ENCODE data around the gene CTTN. TPM values are rescaled to one million over a fixed set of nuclear protein-coding genes. Genes with fewer than 3 reads are reported as not detected.

CTTN gene
- total and polyA plus RNA-seq, 8 donors = 68.7 to 130 (median 87.6) TPM

- DNase-seq (no peak), ATAC-seq (no peak), FAIRE-seq (no peak)
- Histone ChIP-seq H3K4me1 (no peaks in the 10 kb centered on the region), H3K27me3 (no peaks in the 10 kb centered on the region), H3K36me3 (peaks cover 0 to 81% (median 32%) of the 10 kb centered on the region in 3 donors), H3K27ac (no peak overlapping the region), H3K4me3 (no peak overlapping the region), H3K9me3 (no peaks in the 10 kb centered on the region)
- 91 to 95% methylated on average over 15 of the region's 15 CpGs for WGBS, 2 donors
- TF ChIP-seq CTCF (IDR thresholded peaks at IDR 0.05) = no peak
- intact Hi-C loops (cut with DNase I) = no loop called here
Observed at GRCh38 chr11:70432580-70432979, 34.3 kb downstream of the CTTN start.

DNA sequence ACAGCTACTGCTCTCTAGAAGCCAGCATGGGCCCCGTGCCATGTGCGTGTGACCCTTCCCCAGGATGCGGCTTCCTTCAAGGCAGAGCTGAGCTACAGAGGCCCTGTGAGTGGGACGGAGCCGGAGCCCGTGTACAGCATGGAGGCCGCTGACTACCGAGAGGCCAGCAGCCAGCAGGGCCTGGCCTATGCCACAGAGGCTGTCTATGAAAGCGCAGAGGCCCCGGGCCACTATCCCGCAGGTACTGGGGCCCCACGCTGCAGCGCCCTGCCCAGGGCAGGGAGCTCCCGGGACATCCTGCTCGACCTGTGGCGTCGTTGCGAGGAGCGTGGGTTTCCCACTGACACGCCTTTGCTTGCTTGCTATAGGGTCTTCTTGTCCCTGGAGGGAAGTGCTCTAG is 34.7 kb downstream of the CTTN start:
- no peak overlapping the region for H3K4me3 ChIP-seq
- intact Hi-C loops (cut with DNase I) = no loop called here
- FAIRE-seq (no peak), DNase-seq (peak in 1 of 6 donors; percentile 70), ATAC-seq (no peak)
- H3K27ac ChIP-seq = no peak overlapping the region
- no peaks in the 10 kb centered on the region for H3K9me3 ChIP-seq
- 97 to 98% methylated on average over 20 of the region's 20 CpGs for WGBS, 2 donors
- H3K36me3 ChIP-seq = peaks cover 0 to 78% (median 32%) of the 10 kb centered on the region in 3 donors
- H3K4me1 ChIP-seq = no peaks in the 10 kb centered on the region
- no peaks in the 10 kb centered on the region for H3K27me3 ChIP-seq
- no peak for TF ChIP-seq CTCF (IDR thresholded peaks at IDR 0.05)

- no peaks in the 10 kb centered on the region for H3K9me3 ChIP-seq
- FAIRE-seq (no peak), ATAC-seq (no peak), DNase-seq (no peak)
- no peaks in the 10 kb centered on the region for H3K27me3 ChIP-seq
- TF ChIP-seq CTCF (IDR thresholded peaks at IDR 0.05) = no peak
- H3K27ac ChIP-seq = no peak overlapping the region
- H3K4me1 ChIP-seq = no peaks in the 10 kb centered on the region
- WGBS, 2 donors = 91 to 94% methylated on average over 13 of the region's 13 CpGs
- peaks cover 0 to 77% (median 32%) of the 10 kb centered on the region in 3 donors for H3K36me3 ChIP-seq
- intact Hi-C loops (cut with DNase I) = no loop called here
- H3K4me3 ChIP-seq = no peak overlapping the region
Observed at GRCh38 chr11:70433526-70433925, 35.2 kb downstream of the CTTN start.

DNA sequence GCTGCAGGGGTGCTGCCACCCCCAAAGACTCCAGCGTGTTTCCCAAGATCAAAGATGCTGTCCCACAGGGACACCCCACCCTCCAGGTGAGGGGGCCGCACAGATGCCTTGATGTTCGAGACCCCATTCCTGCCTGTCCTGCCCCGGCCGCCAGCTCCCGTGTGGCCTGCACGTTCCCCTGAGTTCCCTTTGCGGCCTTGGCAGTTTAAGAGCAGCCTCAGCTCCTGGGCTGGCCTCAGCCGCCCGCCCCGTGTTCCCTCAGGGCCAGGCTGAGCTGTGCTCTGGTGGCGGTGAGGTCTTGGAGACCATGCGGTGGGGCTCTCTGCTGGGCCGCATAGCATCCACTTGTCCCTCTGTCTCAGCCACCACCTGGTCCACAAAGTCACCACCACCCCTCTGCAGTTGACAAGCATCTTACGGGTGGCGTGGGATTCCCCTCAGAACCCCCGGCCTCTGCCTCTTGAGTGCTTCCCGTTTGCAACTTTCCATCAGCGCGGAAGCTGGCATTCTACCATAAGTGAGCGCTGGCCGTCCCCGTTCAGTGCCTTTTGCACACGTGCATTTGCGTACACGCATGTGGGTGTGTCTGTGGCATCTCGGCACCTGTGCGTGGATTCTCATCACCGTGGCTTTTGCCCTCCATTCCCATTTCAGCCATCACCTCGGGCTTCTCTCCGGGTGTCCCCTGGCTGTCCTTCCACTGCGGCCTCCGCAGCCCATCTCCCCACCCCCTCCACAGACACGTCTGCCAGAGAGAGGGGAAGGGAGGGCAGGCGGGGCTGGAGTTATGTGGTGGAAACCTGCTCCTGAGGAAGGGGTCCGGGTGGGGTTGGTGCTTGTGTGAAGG is 35.9 kb downstream of the CTTN start:
- no peak for DNase-seq
- 91 to 92% methylated on average over 36 of the region's 36 CpGs for WGBS, 2 donors
- intact Hi-C loops (cut with DNase I) = no loop called here

More for the DNA sequence above, 35.9 kb downstream of the CTTN start:
- H3K27me3 ChIP-seq = no peaks in the 10 kb centered on the region
- no peaks in the 10 kb centered on the region for H3K4me1 ChIP-seq
- H3K36me3 ChIP-seq = peaks cover 0 to 70% (median 28%) of the 10 kb centered on the region in 3 donors
- TF ChIP-seq CTCF (IDR thresholded peaks at IDR 0.05) = no peak
- H3K4me3 ChIP-seq = no peak overlapping the region
- H3K9me3 ChIP-seq = no peaks in the 10 kb centered on the region
- no peak for ATAC-seq
- no peak overlapping the region for H3K27ac ChIP-seq
- no peak for FAIRE-seq
